ENCODE measurements around the gene HOTAIR.
A peak's percentile ranks its signal among the peaks of the same experiment; 100 is the strongest.

Gene HOTAIR

GRCh38 chr12:53948650-53949593 lies 25.8 kb downstream of the HOTAIR start:
- no peak for DNase-seq (ENCODE audit: low read depth in 2 of 2)

DNA sequence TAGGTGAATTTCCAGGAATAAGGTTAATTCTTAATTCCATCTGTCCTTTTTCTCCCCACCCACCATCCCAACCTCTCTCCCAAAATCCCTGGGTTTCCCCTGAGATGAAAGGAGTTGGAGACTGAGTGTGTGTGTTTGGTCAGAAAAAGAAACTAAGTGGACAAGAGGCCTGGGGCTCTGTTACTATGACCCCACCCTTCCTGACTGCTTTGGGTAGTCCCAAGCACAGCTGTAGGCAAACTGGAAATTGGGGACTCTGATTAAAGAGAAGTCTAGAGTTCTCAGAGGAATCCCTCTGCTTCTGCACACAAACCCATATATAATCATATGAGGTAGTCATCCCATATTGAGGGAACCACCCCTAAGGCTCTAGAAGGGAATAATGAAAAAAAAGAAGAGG lies 27.0 kb downstream of the HOTAIR start:
- DNase-seq (ENCODE audit: low read depth in 2 of 2), result no peak

DNA sequence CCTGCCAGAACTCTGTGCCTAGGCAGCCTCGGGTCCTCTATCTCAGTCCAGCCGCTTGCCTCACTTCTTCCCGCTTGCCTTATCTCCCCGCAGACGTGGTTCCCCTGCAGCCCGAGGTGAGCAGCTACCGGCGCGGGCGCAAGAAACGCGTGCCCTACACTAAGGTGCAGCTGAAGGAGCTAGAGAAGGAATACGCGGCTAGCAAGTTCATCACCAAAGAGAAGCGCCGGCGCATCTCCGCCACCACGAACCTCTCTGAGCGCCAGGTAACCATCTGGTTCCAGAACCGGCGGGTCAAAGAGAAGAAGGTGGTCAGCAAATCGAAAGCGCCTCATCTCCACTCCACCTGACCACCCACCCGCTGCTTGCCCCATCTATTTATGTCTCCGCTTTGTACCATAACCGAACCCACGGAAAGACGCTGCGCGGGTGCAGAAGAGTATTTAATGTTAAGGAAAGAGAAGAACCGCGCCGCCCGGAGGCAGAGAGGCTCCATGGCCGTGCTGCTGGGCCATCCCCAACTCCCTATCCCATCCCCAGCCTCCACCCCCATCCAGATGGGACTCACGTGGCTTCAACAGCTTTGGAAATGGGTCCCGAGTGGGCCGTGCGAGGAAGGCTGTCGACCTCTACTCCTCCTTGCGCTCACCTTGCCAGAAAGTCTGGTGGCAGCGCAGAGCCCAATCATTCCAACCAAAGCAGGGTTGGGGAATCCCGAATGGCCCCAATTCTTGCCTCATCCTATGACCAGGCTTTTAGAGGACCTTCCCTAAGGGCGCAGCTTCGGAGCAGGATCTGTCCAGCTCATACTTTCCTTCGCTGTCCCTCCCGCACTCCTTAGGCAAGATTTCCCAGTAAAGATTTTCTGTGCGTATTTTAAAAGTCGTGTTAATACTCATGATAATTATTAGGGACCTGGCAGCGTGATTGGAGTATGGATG lies 29.6 kb downstream of the HOTAIR start:
- DNase-seq (ENCODE audit: low read depth in 2 of 2), result no peak

- no peak for DNase-seq (ENCODE audit: low read depth in 2 of 2)
Observed at GRCh38 chr12:53944209-53944608, 30.5 kb downstream of the HOTAIR start.

DNA sequence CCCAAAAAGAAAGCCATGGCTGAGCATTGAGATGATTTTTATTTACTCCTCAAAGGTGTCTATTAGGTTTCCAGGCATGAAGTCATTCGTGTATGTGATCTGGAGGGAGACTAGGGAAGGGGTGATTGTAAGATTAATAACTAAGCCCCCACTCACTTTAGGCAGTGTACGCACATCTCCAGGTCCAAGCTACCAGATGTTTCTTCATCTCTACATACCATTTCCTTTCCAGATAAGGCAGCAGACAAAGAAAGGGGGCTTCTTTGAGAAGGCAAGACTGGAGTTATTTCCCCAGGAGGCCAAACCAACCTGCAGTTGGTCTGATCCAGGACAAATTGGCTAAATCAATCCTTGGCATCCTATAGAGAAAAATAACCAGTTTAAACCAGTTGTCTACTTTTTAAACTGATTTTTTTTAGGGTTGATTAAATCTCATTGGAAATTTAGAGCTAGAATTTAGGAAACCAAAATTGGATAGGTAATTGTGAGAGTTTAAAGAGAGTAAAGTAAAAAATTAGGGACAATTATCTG lies 32.2 kb downstream of the HOTAIR start:
- DNase-seq (ENCODE audit: low read depth in 2 of 2), result no peak

GRCh38 chr12:53941750-53942149 lies 33.0 kb downstream of the HOTAIR start:
- no peak for DNase-seq (ENCODE audit: low read depth in 2 of 2)

GRCh38 chr12:53941187-53941586 lies 33.6 kb downstream of the HOTAIR start:
- no peak for DNase-seq (ENCODE audit: low read depth in 2 of 2)

DNA sequence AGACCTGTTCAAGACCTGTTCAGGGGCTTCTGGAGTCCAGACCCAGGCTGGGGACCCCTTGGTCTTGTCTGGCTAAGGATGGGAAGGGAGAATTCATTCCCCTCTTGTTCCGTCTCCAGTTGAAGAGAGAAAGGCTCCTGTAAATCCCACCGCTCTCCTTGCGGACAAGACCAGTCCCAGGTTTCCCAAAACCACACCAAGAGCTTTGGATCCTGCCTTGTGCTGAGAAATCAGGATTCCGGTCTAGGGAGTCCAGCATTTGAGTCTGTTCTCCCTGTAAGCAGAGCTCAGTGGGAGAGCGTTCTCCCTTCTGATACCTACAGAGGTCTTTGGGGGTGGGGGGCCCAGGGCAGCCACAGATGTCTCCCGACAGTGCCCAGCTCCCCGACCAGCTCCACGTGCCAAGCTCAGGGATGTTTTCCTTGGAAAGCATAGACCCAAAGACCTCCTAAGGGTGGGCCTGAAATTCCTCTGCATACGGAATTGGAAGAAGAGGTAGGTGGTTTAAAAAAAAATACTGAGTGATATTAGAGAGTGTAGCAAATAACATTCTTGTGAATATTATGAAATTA lies 34.2 kb downstream of the HOTAIR start:
- DNase-seq (ENCODE audit: low read depth in 2 of 2), result no peak

DNA sequence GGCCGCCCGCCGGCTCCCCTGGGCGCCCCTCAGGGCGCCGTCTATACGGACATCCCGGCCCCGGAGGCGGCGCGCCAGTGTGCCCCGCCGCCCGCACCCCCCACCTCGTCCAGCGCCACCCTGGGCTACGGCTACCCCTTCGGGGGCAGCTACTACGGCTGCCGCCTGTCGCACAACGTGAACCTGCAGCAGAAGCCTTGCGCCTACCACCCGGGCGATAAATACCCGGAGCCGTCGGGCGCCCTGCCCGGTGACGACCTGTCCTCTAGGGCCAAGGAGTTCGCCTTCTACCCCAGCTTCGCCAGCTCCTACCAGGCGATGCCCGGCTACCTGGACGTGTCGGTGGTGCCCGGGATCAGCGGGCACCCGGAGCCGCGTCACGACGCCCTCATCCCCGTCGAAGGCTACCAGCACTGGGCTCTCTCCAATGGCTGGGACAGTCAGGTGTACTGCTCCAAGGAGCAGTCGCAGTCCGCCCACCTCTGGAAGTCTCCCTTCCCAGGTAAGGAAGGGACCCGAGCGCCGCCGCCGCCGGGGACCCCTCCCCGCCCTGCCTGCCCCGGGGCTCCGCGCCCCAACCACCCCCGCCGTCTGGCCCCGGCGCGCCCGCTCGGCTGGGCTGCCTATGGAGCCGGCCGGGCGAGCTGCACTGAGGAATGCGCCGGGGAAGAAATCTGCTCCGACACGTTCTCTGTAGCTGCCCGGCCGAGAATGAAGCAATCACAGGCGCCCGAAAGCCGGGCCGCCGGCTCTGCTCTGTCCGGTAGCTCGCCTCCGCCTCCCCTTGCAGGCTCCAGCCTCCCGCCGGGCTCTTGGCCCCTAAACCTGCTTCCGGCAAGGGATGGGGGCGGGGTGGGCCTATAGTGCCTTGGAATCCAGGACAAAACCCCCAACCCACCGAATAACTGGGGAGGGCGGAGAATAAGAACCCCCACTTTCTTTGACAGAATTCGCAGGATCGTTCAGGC lies 35.3 kb downstream of the HOTAIR start:
- no peak for DNase-seq (ENCODE audit: low read depth in 2 of 2)

GRCh38 chr12:53938326-53939140 lies 36.2 kb downstream of the HOTAIR start, which contains the start of gene HOXC13:
TSS of gene HOXC13 (plus strand) at chr12:53938831. CDS start at chr12:53938907, 76 bp downstream.
- peak in 1 of 2 donors; percentile 22 for DNase-seq (ENCODE audit: low read depth in 2 of 2)

- no peak for DNase-seq (ENCODE audit: low read depth in 2 of 2)
Observed at GRCh38 chr12:53937596-53938325, 37.0 kb downstream of the HOTAIR start.

DNA sequence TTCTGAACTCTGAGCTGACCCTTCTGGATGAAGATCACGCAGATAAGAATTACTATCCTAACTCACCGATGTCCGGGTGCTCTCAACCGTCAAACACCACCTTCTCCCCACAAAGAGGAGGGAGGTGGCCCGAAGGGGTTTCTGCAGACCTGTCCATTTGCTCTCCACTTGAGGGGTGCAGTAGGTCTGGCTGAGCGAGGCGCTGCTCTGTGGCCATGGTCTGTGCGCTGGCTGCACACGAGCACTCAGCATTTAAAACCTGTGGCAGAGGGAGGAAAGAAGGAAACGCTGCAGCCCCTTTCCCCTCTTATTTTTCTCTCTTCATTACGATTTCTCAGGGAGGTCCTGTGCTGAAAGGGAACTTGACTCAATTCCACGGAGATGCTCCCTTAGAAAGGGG lies 37.7 kb downstream of the HOTAIR start:
- DNase-seq (ENCODE audit: low read depth in 2 of 2), result no peak

GRCh38 chr12:53935383-53936341 lies 39.1 kb downstream of the HOTAIR start:
- no peak for DNase-seq (ENCODE audit: low read depth in 2 of 2)

DNA sequence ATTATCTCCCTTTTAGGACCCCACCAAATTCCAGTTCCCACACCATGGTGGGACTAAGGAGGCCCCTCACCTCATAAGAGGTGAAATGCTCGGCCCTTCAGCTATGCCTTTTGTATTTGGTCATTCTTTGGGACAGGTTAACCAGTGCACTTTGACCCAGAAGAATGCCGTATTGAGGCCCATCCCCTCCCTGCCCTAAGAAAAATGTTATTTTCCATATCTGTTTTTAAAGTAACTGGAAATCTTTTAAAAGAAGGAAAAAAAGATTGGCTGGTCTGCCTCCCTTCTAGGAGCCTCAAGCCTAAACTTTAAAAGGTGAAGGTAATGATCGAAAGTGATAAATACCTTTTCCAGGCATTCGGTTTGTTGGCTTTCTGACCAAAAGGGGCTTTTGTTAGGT lies 41.8 kb downstream of the HOTAIR start:
- DNase-seq (ENCODE audit: low read depth in 2 of 2), result no peak

GRCh38 chr12:53931844-53932581 lies 42.7 kb downstream of the HOTAIR start:
- no peak for DNase-seq (ENCODE audit: low read depth in 2 of 2)

DNA sequence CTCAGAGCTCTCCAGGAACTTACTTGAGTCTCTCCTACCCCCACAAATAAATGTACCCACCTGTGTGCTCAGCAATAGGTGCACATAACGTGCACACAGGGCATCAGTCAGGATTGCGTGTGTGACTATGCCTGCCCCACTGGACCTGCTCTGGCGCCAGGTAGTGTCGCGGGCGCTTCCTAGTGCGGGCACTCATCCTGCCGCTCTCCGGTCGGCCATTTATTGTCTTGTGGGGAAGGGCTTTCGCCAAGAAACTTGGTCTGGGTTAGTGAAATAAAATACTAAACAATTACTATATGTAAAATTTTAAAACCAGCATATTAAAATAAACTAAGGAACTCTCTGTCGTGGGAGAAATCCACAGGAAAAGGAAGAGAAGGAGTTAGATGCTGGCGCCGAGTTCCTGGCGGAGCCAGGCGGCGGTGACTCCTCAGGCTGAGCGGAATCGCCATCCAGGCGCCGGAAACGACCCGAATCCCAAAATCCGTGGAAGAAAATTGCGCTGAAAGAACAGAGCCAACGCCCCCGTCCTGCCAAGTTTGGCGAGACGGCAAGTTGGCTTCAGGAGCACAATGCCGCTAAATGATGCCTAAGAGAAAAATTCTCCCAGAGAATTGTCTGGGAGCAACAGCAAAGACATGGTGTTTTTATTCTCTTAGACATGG lies 44.0 kb downstream of the HOTAIR start:
- no peak for DNase-seq (ENCODE audit: low read depth in 2 of 2)

- no peak for DNase-seq (ENCODE audit: low read depth in 2 of 2)
Observed at GRCh38 chr12:53929527-53929926, 45.2 kb downstream of the HOTAIR start.

Data from stimulated activated CD4-positive, alpha-beta T cell treated with anti-CD3 and anti-CD28 coated beads, Interleukin-1b, Interleukin-23, amount 100 ng/mL, for 1 hour (primary cell).